Coronary artery (tissue), 2 donors: ENCODE results near the gene MAP3K12.
A peak's percentile ranks its signal among the peaks of the same experiment; 100 is the strongest.
"Not testable (repeated sequence)": the region's sequence is repeated elsewhere in the genome, so short reads cannot be mapped to it uniquely, and the experiment has no call there.

Experiments
- DNase-seq: peaks from one replicate; pipeline ENCODE4 v3.0.0-alpha.2; 2017; ENCODE audit warnings: low spot score
- H3K27ac ChIP-seq, 2 donors: fragments of 200-600 bp; sonication (generic); one replicate each; pipeline ENCODE4 v1.5.1; 2016 to 2019
- H3K4me3 ChIP-seq: fragments of 200-600 bp; sonication (generic); 2 replicates; pipeline ENCODE4 v1.5.1; 2016; ENCODE audit warnings: mild to moderate bottlenecking, moderate library complexity
- CTCF ChIP-seq: fragments of 200-600 bp; sonication (generic); IDR thresholded peaks from one replicate; pipeline ENCODE4 v1.5.1; 2019; ENCODE audit warnings: antibody characterized with exemption

MAP3K12 gene

GRCh38 chr12:53483225-53483978 lies 15.9 kb downstream of the MAP3K12 start:
- Histone ChIP-seq H3K4me3 (no peak overlapping the region), H3K27ac (peak overlapping the region in 1 of 2 donors; percentile 60)
- TF ChIP-seq CTCF = no peak
- DNase-seq = no peak

GRCh38 chr12:53482626-53483168 lies 16.6 kb downstream of the MAP3K12 start:
- Histone ChIP-seq H3K27ac (peak overlapping the region; percentile 14 to 60), H3K4me3 (no peak overlapping the region)
- TF ChIP-seq CTCF = no peak
- DNase-seq = no peak

- Histone ChIP-seq H3K27ac (peak overlapping the region; percentile 14 to 60), H3K4me3 (no peak overlapping the region)
- no peak for DNase-seq
- no peak for TF ChIP-seq CTCF
Measured at GRCh38 chr12:53481939-53482586, 17.2 kb downstream of the MAP3K12 start.

GRCh38 chr12:53481458-53481857 lies 17.8 kb downstream of the MAP3K12 start:
- H3K27ac ChIP-seq = peak overlapping the region in 1 of 2 donors; percentile 60
- not testable (repeated sequence) for DNase-seq, H3K4me3 ChIP-seq

- H3K27ac ChIP-seq = peak overlapping the region in 1 of 2 donors; percentile 60
- H3K4me3 ChIP-seq = no peak overlapping the region
- no peak for DNase-seq
- no peak for TF ChIP-seq CTCF
Measured at GRCh38 chr12:53480491-53481442, 18.5 kb downstream of the MAP3K12 start.

GRCh38 chr12:53479331-53479730 lies 19.9 kb downstream of the MAP3K12 start:
- TF ChIP-seq CTCF = no peak
- DNase-seq = no peak
- Histone ChIP-seq H3K4me3 (no peak overlapping the region), H3K27ac (peak overlapping the region; percentile 42 to 50)

GRCh38 chr12:53478865-53479264 lies 20.4 kb downstream of the MAP3K12 start:
- no peak for TF ChIP-seq CTCF
- Histone ChIP-seq H3K4me3 (no peak overlapping the region), H3K27ac (peak overlapping the region; percentile 42 to 50)
- peak; percentile 0 for DNase-seq
